GM12878 (cell line): Measurements from ENCODE around the gene CALHM3. TPM values are rescaled to one million over a fixed set of nuclear protein-coding genes. Genes with fewer than 3 reads are reported as not detected.

ENCODE experiments used
- ATAC-seq: fragments of 200-7000 bp; cut with Tn5 transposase; 3 replicates; pipeline ENCODE4 v1.9.1; 2020; ENCODE audit warnings: mild to moderate bottlenecking, moderate library complexity
- BruUV-seq: library from RNA; stranded (reverse); fragments of 400-500 nt; replicated peaks from 2 replicates; lab custom pipeline; 2021; lab: Mats Ljungman, UMichigan
- CTCF ChIA-PET: fragments of 300-600 bp; sonication (Branson Sonifier 250); formaldehyde crosslinking; extraction: SDS; loops from one replicate; lab custom pipeline; 2021; ENCODE audit warnings: inconsistent platforms; lab: Yijun Ruan, JAX
- POLR2A ChIA-PET: fragments of 350-600 bp; formaldehyde crosslinking; extraction: SDS; loops from one replicate; lab custom pipeline; 2021; ENCODE audit warnings: inconsistent platforms; lab: Charles Lee
- RAD21 ChIA-PET: fragments of 300-600 bp; sonication (Branson Sonifier 250); formaldehyde crosslinking; loops from one replicate; lab custom pipeline; 2023; ENCODE audit warnings: antibody characterized with exemption; ENCODE audit not compliant: unreplicated experiment; lab: Charles Lee
- SMC1A ChIA-PET: fragments of 300-600 bp; sonication (Branson Sonifier 250); formaldehyde crosslinking; loops from one replicate; lab custom pipeline; 2023; ENCODE audit not compliant: unreplicated experiment, uncharacterized antibody; lab: Charles Lee
- DNase-seq: peaks from one replicate; pipeline ENCODE4 v3.0.0-alpha.2; 2011; ENCODE audit warnings: low read depth, low spot score
- FAIRE-seq: peaks from 3 replicates; lab custom pipeline; 2011; peaks lifted over from hg19 to GRCh38; lab: Jason Lieb, UNC
- H2AFZ ChIP-seq: 2 replicates; pipeline ENCODE4 v1.6.0; 2011; ENCODE audit warnings: low read depth, low read length, control low read depth; ENCODE audit not compliant: control insufficient read depth
- H3K27ac ChIP-seq: 2 replicates; pipeline ENCODE4 v1.5.1; 2011; ENCODE audit warnings: control low read depth; ENCODE audit not compliant: control insufficient read depth, insufficient read depth
- H3K27me3 ChIP-seq, 2 experiments: replicated peaks in 1 of 2; 2 replicates each; pipeline versions ENCODE4 v1.6.0 to v1.6.1; 2011; ENCODE audit warnings: low read length in 1 of 2; ENCODE audit not compliant: control insufficient read depth in 2 of 2, insufficient read depth in 2 of 2
- H3K36me3 ChIP-seq, 2 experiments: 2 replicates each; pipeline ENCODE4 v1.5.1; 2011; ENCODE audit warnings: low read length in 1 of 2; ENCODE audit not compliant: control insufficient read depth in 2 of 2, insufficient read depth in 2 of 2
- H3K4me1 ChIP-seq: 2 replicates; pipeline ENCODE4 v1.6.1; 2011; ENCODE audit warnings: mild to moderate bottlenecking, low read length, moderate library complexity, mixed read lengths; ENCODE audit not compliant: control insufficient read depth, insufficient read depth
- H3K4me2 ChIP-seq: 2 replicates; pipeline ENCODE4 v1.6.0; 2011; ENCODE audit warnings: control low read depth; ENCODE audit not compliant: control insufficient read depth, insufficient read depth
- H3K4me3 ChIP-seq: fragments of 200-600 bp; sonication (generic); 2 replicates; pipeline ENCODE4 v1.5.1; 2016
- H3K79me2 ChIP-seq: 2 replicates; pipeline ENCODE4 v1.6.0; 2011; ENCODE audit warnings: low read length; ENCODE audit not compliant: control insufficient read depth, insufficient read depth
- H3K9ac ChIP-seq: 2 replicates; pipeline ENCODE4 v1.8.0; 2011; ENCODE audit warnings: low read length, control low read depth, mixed read lengths; ENCODE audit not compliant: control insufficient read depth, insufficient read depth
- H3K9me3 ChIP-seq: replicated peaks from 3 replicates; pipeline ENCODE4 v1.5.1; 2011; ENCODE audit warnings: mild to moderate bottlenecking, low read length; ENCODE audit not compliant: control insufficient read depth, insufficient read depth
- H4K20me1 ChIP-seq: 2 replicates; pipeline ENCODE4 v1.6.0; 2011; ENCODE audit not compliant: control insufficient read depth, insufficient read depth
- BACH1 ChIP-seq: fragments of 450-650 bp; IDR thresholded peaks from 2 replicates; pipeline ENCODE4 v1.6.1; 2017; ENCODE audit warnings: mild to moderate bottlenecking, borderline replicate concordance
- HSF1 ChIP-seq: fragments of 150-350 bp; IDR thresholded peaks from 2 replicates; pipeline ENCODE4 v1.6.1; 2014; ENCODE audit warnings: mild to moderate bottlenecking, low read depth, low read length
- KDM1A ChIP-seq: fragments of 200-600 bp; sonication (generic); IDR thresholded peaks from 2 replicates; pipeline ENCODE4 v1.6.1; 2016; ENCODE audit warnings: borderline replicate concordance
- NBN ChIP-seq: fragments of 450-650 bp; IDR thresholded peaks from 2 replicates; pipeline ENCODE4 v1.6.1; 2016
- NR2F1 ChIP-seq: fragments of 450-650 bp; conservative IDR thresholded peaks from 2 replicates; pipeline ENCODE4 v1.6.1; 2017; ENCODE audit warnings: mild to moderate bottlenecking
- POU2F2 ChIP-seq: IDR thresholded peaks from 3 replicates; pipeline ENCODE4 v1.6.1; 2011; ENCODE audit warnings: low read depth, mild to moderate bottlenecking, low read length, borderline replicate concordance
- PRDM15 ChIP-seq: fragments of 450-650 bp; formaldehyde crosslinking; IDR thresholded peaks from 2 replicates; pipeline ENCODE4 v1.4.0; 2020; ENCODE audit warnings: mild to moderate bottlenecking, moderate library complexity
- SKIL ChIP-seq: fragments of 450-650 bp; IDR thresholded peaks from 2 replicates; pipeline ENCODE4 v1.6.1; 2017; ENCODE audit warnings: mild to moderate bottlenecking, low read depth, inconsistent platforms; ENCODE audit not compliant: poor library complexity, severe bottlenecking
- SMAD1 ChIP-seq: fragments of 450-650 bp; IDR thresholded peaks from 2 replicates; pipeline ENCODE4 v1.6.1; 2018; ENCODE audit warnings: mild to moderate bottlenecking, low read depth; ENCODE audit not compliant: partially characterized antibody
- SREBF2 ChIP-seq: IDR thresholded peaks from 2 replicates; pipeline ENCODE4 v1.6.1; 2012; ENCODE audit warnings: mild to moderate bottlenecking, low read length
- SUZ12 ChIP-seq: fragments of 200-600 bp; sonication (generic); IDR thresholded peaks from one replicate; pipeline ENCODE4 v1.6.1; 2018; ENCODE audit warnings: antibody characterized with exemption, mild to moderate bottlenecking; ENCODE audit not compliant: unreplicated experiment
- ZNF384 ChIP-seq: IDR thresholded peaks from 2 replicates; pipeline ENCODE4 v1.6.1; 2012; ENCODE audit warnings: low read depth, mild to moderate bottlenecking, low read length, improper control_type of control experiment, borderline replicate concordance
- ZNF622 ChIP-seq: fragments of 450-650 bp; IDR thresholded peaks from 2 replicates; pipeline ENCODE4 v1.6.1; 2017; ENCODE audit warnings: mild to moderate bottlenecking, inconsistent platforms
- ZNF687 ChIP-seq: fragments of 450-650 bp; IDR thresholded peaks from 2 replicates; pipeline ENCODE4 v1.6.1; 2017; ENCODE audit warnings: mild to moderate bottlenecking, moderate library complexity
- WGBS: methylation state at CpG from one replicate; pipeline ENCODE4 v1.1.6; 2016; ENCODE audit warnings: low lambda C conversion rate; ENCODE audit not compliant: insufficient replicate concordance, insufficient coverage; ENCODE audit errors: missing lambda C conversion rate; 5-methylcytosine and 5-hydroxymethylcytosine counted together
- in situ Hi-C: fragments of 300-500 bp; cut with MboI; formaldehyde crosslinking; loops from 9 replicates; pipeline ENCODE4 v1.14.3; 2018; ENCODE audit warnings: mixed read lengths
- intact Hi-C: fragments of 100-400 bp; cut with micrococcal nuclease; formaldehyde crosslinking; loops from one replicate; pipeline ENCODE4 v1.14.2; 2022; ENCODE audit not compliant: unreplicated experiment
- polyA plus RNA-seq, 11 experiments: library from polyadenylated mRNA; depleted of rRNA in 4 of 11; unstranded in 6 of 11; stranded (reverse) in 5 of 11; fragments of >200 nt; fragmentation: Nextera tagmentation in 4 of 11; fragmentation: Illumina TruSeq in 1 of 11; extraction: Ambion mirVana in 4 of 11; extraction: Trizol in 1 of 11; gene quantifications; 1 replicate in 1 of 11; 2 replicates in 10 of 11; pipeline versions ENCODE4 v1.2.1 to v1.2.3, GENCODE V29; 2011 to 2016; ENCODE audit warnings: inconsistent platforms in 2 of 11, missing spikeins in 2 of 11, low read depth in 1 of 11
- total RNA-seq, 4 experiments: library from RNA; depleted of rRNA in 3 of 4; stranded (reverse); fragments of >200 nt in 3 of 4; fragmentation: Illumina TruSeq in 1 of 4; extraction: Trizol in 1 of 4; gene quantifications; 2 replicates each; pipeline versions ENCODE4 v1.2.1 to v1.2.3, GENCODE V29; 2013 to 2021

Gene CALHM3
- total and polyA plus RNA-seq, 10 of the 15 experiments (the other 5 are each of a cell fraction or from before 2014, with no cell fraction given): 0.03 to 0.42 (median 0.11) TPM; not detected in 5

GRCh38 chr10:103431902-103432301 lies 47.1 kb downstream of the CALHM3 start:
- WGBS: 56% methylated on average over 8 of the region's 8 CpGs
- BruUV-seq: no TSS peak
- no peak for FAIRE-seq
- Histone ChIP-seq H3K27ac (no peak overlapping the region), H3K27me3 (no peaks in the 10 kb centered on the region), H3K4me3 (no peak overlapping the region), H2AFZ (no peak overlapping the region), H3K36me3 (peaks cover 17 to 46% of the 10 kb centered on the region in 2 experiments), H3K4me2 (no peak overlapping the region), H3K4me1 (no peaks in the 10 kb centered on the region), H3K9me3 (no peaks in the 10 kb centered on the region), H3K79me2 (no peaks in the 10 kb centered on the region), H4K20me1 (no peaks in the 10 kb centered on the region), H3K9ac (no peak overlapping the region)
- intact Hi-C loops (no loop called here), in situ Hi-C loops (no loop called here)
- CTCF ChIA-PET: interaction anchor here (1.1 kb wide), 1 partner anchor 54 kb away, joined by 5 read pairs; no protein-coding TSS in a partner anchor
- RAD21 ChIA-PET: no interaction called here
- POLR2A ChIA-PET: no interaction called here
- DNase-seq: no peak
- SMC1A ChIA-PET: no interaction called here
- no peak for TF ChIP-seq ZNF622
- no peak for TF ChIP-seq NBN
- TF ChIP-seq ZNF384: no peak
- no peak for TF ChIP-seq ZNF687
- TF ChIP-seq SKIL: no peak
- TF ChIP-seq SMAD1: no peak
- TF ChIP-seq POU2F2: no peak
- no peak for TF ChIP-seq HSF1
- no peak for TF ChIP-seq SREBF2
- no peak for TF ChIP-seq BACH1
- no peak for TF ChIP-seq KDM1A
- no peak for TF ChIP-seq PRDM15 (CRISPR knock-in tag)
- no peak for TF ChIP-seq SUZ12
- TF ChIP-seq NR2F1: no peak
- no peak for ATAC-seq
